NK-92 (cell line): ENCODE measurements around the gene MYCL.

Experiments used
- DNase-seq: peaks from one replicate; lab custom pipeline; 2025; ENCODE audit not compliant: unreplicated experiment; lab: John Stamatoyannopoulos, UW

The MYCL gene

GRCh38 chr1:39857126-39857878 is 44.4 kb downstream of the MYCL start:
- DNase-seq, result no peak

GRCh38 chr1:39854738-39855137 is 47.0 kb downstream of the MYCL start:
- DNase-seq, result no peak

- no peak for DNase-seq
These were observed 47.4 kb downstream of the MYCL start for GRCh38 chr1:39854314-39854713.

DNA sequence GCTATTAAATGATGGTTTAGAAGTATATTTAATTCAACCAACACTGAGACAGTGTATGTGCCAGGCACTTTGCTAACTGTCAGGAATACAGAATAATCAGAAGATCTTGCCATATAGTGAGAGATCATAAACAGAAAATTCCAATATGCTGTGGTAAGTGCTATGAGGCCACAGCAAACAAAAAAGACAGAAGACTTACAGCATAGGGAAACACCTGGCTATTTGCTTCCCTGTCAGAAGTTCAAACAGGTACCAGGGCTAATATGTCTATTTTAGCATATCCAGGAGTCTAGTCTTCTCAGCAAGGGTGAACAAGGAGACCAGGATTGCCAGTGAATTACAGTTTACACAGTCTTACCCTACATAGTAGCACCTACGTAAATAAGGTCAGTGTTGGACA is 48.8 kb downstream of the MYCL start:
- no peak for DNase-seq

- DNase-seq, result no peak
These were observed 49.4 kb downstream of the MYCL start for GRCh38 chr1:39852214-39852791.

DNA sequence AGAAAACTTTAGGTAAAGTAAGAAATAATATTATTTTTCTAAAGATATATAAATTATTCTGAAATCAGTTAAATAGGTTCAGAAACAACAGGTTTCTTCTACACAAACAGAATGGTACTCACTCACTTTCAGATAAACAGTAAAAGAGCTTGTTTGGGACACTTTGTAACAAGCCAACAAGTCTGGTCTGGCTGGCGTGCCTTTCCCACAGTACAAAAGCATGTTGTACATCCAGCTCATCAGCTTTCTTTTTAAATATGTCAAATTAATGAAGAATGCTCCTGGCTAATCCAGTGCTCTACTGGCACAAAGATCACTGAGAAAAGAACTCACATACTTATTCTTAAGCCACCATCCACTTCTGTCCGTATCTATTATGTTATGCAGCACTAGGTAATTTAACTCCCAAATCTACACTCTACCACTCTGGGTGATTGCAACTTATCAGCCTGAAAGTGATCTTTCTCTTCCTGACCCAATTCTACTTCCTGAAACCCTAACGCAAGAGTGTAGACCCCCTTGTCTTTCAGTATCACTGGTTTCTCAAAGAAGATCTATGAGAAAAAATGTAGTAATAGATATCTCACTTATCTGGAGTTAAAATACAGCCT is 51.0 kb downstream of the MYCL start:
- DNase-seq, result no peak

DNA sequence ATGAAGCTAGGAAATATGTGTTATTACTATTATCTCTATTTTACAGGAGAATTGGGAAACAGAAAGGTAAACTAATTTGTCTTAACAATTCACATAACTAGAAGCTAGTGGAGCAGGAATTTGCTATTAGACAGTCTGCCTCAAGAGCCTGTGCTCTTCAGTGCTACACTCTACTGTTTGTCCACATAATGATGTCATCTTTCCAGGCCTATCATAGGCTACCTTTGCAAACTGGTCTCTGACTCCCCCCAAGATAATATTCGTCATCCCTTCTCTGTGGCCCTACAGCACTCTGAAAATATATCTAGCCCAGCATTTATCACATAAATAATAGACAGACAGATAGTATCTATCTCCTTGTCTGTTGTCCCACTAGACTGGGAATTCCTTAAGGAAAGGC is 52.5 kb downstream of the MYCL start:
- no peak for DNase-seq

GRCh38 chr1:39847940-39848339 is 53.8 kb downstream of the MYCL start:
- DNase-seq, result no peak

GRCh38 chr1:39846796-39847195 is 54.9 kb downstream of the MYCL start:
- no peak for DNase-seq

DNA sequence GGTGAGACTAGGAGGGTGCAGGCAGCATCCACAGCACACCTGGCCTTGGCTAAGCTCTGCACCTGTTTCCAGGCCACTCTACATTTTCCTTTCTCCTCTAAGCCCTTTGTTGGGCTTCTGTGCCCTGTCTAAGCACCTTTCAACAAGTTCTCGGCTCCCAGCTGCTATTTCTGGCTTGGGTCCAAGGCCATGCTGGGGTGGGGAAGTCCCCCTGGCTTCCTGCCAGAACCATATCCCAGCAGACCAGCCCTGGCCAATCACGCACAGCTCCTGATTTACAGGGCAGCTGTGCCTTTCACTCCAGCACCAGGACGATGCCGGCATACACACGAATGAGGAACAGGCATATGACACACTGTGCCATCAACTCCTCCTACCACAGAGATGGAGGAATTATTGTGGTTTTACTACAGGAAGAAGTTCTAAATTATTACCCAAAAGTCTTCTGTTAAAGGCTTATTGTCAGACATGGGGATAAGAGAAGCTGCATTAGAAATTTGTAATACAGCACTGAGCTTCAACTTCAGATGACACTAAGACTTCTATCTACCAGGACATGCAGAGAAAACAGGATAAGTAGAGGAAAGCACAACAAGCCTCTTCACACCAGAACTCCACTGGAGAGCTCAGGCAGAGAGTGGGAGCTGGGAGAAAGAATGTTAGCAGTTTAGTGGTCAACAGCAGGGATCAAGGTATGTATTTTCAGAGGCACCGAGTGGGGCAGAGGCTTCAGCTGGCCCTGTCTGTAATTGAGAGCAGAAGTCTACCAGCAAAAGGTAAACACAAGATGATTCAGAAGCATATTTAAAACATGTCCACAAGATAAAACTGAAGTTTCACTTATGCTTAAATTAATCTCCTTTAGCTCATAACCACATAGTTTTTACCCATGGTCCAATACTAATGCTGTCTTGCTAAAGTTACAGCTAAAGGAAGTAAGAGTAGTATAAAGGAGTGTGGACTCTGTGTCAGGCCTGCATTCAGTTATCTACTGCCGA is 55.8 kb downstream of the MYCL start:
- DNase-seq, result peak; percentile 21
